A673 (cell line): ENCODE measurements around the gene CDH18. TPM values are rescaled to one million over a fixed set of nuclear protein-coding genes. Genes with fewer than 3 reads are reported as not detected.

Experiments used
- BruUV-seq: library from RNA; stranded (reverse); fragments of 400-500 nt; replicated peaks from 2 replicates; lab custom pipeline; 2021; lab: Mats Ljungman, UMichigan
- CTCF ChIA-PET: fragments of 300-600 bp; sonication (Branson Sonifier 250); formaldehyde crosslinking; loops from one replicate; lab custom pipeline; 2022; ENCODE audit warnings: antibody characterized with exemption; lab: Charles Lee
- POLR2A ChIA-PET: fragments of 300-600 bp; sonication (Branson Sonifier 250); formaldehyde crosslinking; loops from one replicate; lab custom pipeline; 2022; ENCODE audit warnings: antibody characterized with exemption; ENCODE audit not compliant: low non-redundant PET; lab: Charles Lee
- DNase-seq: peaks from one replicate; pipeline ENCODE4 v3.0.0-alpha.2; 2015; ENCODE audit warnings: low spot score
- H3K27ac ChIP-seq: fragments of 200-600 bp; sonication (generic); 2 replicates; pipeline ENCODE4 v1.5.1; 2016; ENCODE audit warnings: mixed run types, low read depth, mild to moderate bottlenecking, mixed read lengths, antibody characterized with exemption, low read length; ENCODE audit not compliant: poor library complexity, severe bottlenecking
- H3K27me3 ChIP-seq: fragments of 200-600 bp; sonication (generic); replicated peaks from 2 replicates; pipeline ENCODE4 v1.6.1; 2017; ENCODE audit warnings: mixed run types, low read depth, mild to moderate bottlenecking, mixed read lengths, antibody characterized with exemption, low read length; ENCODE audit not compliant: insufficient read depth, poor library complexity
- H3K36me3 ChIP-seq: fragments of 200-600 bp; sonication (generic); 2 replicates; pipeline ENCODE4 v1.6.1; 2016; ENCODE audit warnings: mixed run types, mild to moderate bottlenecking, mixed read lengths, antibody characterized with exemption, low read length; ENCODE audit not compliant: insufficient read depth, poor library complexity, severe bottlenecking
- H3K4me1 ChIP-seq: fragments of 200-600 bp; sonication (generic); 2 replicates; pipeline ENCODE4 v1.6.1; 2017; ENCODE audit warnings: mixed run types, mild to moderate bottlenecking, mixed read lengths, antibody characterized with exemption, low read length; ENCODE audit not compliant: insufficient read depth, poor library complexity, severe bottlenecking
- H3K4me3 ChIP-seq: fragments of 200-600 bp; sonication (generic); 2 replicates; pipeline ENCODE4 v1.5.1; 2016; ENCODE audit warnings: low read depth, mixed run types, mild to moderate bottlenecking, mixed read lengths, low read length; ENCODE audit not compliant: poor library complexity, severe bottlenecking
- H3K9me3 ChIP-seq: fragments of 200-600 bp; sonication (generic); 2 replicates; pipeline ENCODE4 v1.6.1; 2016; ENCODE audit warnings: mixed run types, low read depth, mild to moderate bottlenecking, mixed read lengths, antibody characterized with exemption, low read length; ENCODE audit not compliant: poor library complexity, severe bottlenecking
- CTCF ChIP-seq: fragments of 300-800, 200-600 bp; sonication (generic); conservative IDR thresholded peaks from 2 replicates; pipeline ENCODE4 v1.5.1; 2017; ENCODE audit warnings: low read depth, mild to moderate bottlenecking, antibody characterized with exemption, low read length, moderate library complexity, mixed read lengths
- EZH2 ChIP-seq: fragments of 200-600 bp; sonication (generic); IDR thresholded peaks from 2 replicates; pipeline ENCODE4 v1.6.1; 2017; ENCODE audit warnings: borderline replicate concordance, low read depth, mild to moderate bottlenecking, mixed read lengths, antibody characterized with exemption, low read length; ENCODE audit not compliant: poor library complexity, severe bottlenecking
- intact Hi-C: fragments of 100-400 bp; cut with micrococcal nuclease; formaldehyde crosslinking; loops from one replicate; pipeline ENCODE4 v1.10.0; 2022; ENCODE audit not compliant: unreplicated experiment
- total RNA-seq: library from RNA; stranded (reverse); gene quantifications from 2 replicates; pipeline ENCODE4 v1.2.3, GENCODE V29; 2021

CDH18 gene
- total RNA-seq, 1 experiment from 2014 or later: not detected

DNA sequence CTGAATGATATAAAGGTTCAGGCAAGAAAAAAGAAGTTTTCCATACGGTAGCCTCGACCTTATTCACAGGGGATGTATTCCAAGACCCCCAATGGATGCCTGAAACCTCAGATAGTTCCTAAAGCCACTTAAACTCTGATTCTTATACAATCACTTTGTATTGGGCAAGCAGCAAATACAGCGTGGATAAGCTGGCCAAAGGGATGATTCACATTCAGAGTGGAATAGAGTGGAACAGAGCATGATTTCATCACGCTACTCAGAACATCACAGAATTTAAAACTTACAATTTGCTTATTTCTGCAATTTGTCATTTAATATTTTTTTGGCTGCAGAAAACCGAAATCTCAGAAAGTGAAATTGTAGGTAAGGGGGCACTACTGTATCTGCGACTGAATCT, 40.5 kb upstream of the CDH18 start:
- Histone ChIP-seq H3K27me3 (no peaks in the 10 kb centered on the region), H3K4me3 (no peak overlapping the region), H3K27ac (no peak overlapping the region), H3K4me1 (no peaks in the 10 kb centered on the region), H3K36me3 (no peaks in the 10 kb centered on the region), H3K9me3 (no peaks in the 10 kb centered on the region)
- DNase-seq: no peak
- ChIA-PET CTCF (no interaction called here), POLR2A (no interaction called here)
- intact Hi-C loops: no loop called here
- TF ChIP-seq CTCF: no peak
- TF ChIP-seq EZH2: no peak
- BruUV-seq: no TSS peak

- no TSS peak for BruUV-seq
- no peak for DNase-seq
- Histone ChIP-seq H3K27ac (no peak overlapping the region), H3K9me3 (no peaks in the 10 kb centered on the region), H3K36me3 (no peaks in the 10 kb centered on the region), H3K27me3 (no peaks in the 10 kb centered on the region), H3K4me3 (no peak overlapping the region), H3K4me1 (no peaks in the 10 kb centered on the region)
- no peak for TF ChIP-seq CTCF
- no peak for TF ChIP-seq EZH2
- CTCF ChIA-PET: no interaction called here
- POLR2A ChIA-PET: no interaction called here
- intact Hi-C loops: no loop called here
Observed at GRCh38 chr5:20023686-20024180, 35.7 kb upstream of the CDH18 start.

- no TSS peak for BruUV-seq
- Histone ChIP-seq H3K9me3 (no peaks in the 10 kb centered on the region), H3K27ac (no peak overlapping the region), H3K4me1 (no peaks in the 10 kb centered on the region), H3K27me3 (no peaks in the 10 kb centered on the region), H3K36me3 (no peaks in the 10 kb centered on the region), H3K4me3 (no peak overlapping the region)
- intact Hi-C loops: no loop called here
- ChIA-PET CTCF (no interaction called here), POLR2A (no interaction called here)
- DNase-seq: no peak
- TF ChIP-seq CTCF (no peak), EZH2 (no peak)
Observed at GRCh38 chr5:20020247-20020646, 32.2 kb upstream of the CDH18 start.
